Nephron (organoid): Measurements from ENCODE around the gene OR6B1.

ENCODE experiments used
- H3K27ac Mint-ChIP-seq, 3 experiments: 2 replicates each; pipeline ENCODE4 v1.8.0; 2020; ENCODE audit warnings: mixed read lengths in 3 of 3, mild to moderate bottlenecking in 2 of 3, moderate library complexity in 1 of 3
- H3K27me3 Mint-ChIP-seq: 2 replicates; pipeline ENCODE4 v1.8.0; 2021; ENCODE audit warnings: low read depth, mild to moderate bottlenecking, moderate library complexity, mixed read lengths
- H3K36me3 Mint-ChIP-seq: 2 replicates; pipeline ENCODE4 v1.8.0; 2020; ENCODE audit warnings: low read depth, mixed read lengths
- H3K4me1 Mint-ChIP-seq: 2 replicates; pipeline ENCODE4 v1.8.0; 2020; ENCODE audit warnings: mixed read lengths
- H3K4me3 Mint-ChIP-seq, 3 experiments: 2 replicates each; pipeline ENCODE4 v1.8.0; 2020; ENCODE audit warnings: mild to moderate bottlenecking in 3 of 3, mixed read lengths in 3 of 3, moderate library complexity in 2 of 3
- H3K9me3 Mint-ChIP-seq: 2 replicates; pipeline ENCODE4 v1.8.0; 2020; ENCODE audit warnings: mixed read lengths
- CTCF ChIP-seq, 3 experiments: fragments of 200-600 bp; sonication (generic); IDR thresholded peaks; one replicate each; pipeline ENCODE4 v1.5.0; 2021; ENCODE audit warnings: antibody characterized with exemption in 3 of 3; ENCODE audit not compliant: unreplicated experiment in 3 of 3

OR6B1 gene

GRCh38 chr7:144057954-144058353 lies 57.8 kb downstream of the OR6B1 start:
- Mint-ChIP-seq H3K27ac (no peak overlapping the region), H3K4me3 (no peak overlapping the region), H3K27me3 (no peaks in the 10 kb centered on the region), H3K9me3 (peaks cover 3% of the 10 kb centered on the region), H3K36me3 (no peaks in the 10 kb centered on the region), H3K4me1 (no peaks in the 10 kb centered on the region)
- no peak for TF ChIP-seq CTCF (IDR thresholded peaks at IDR 0.05; ENCODE audit: unreplicated experiment in 3 of 3)
